Fibroblast of skin of scalp (primary cell): Measurements from ENCODE around the gene CHD2. TPM values are rescaled to one million over a fixed set of nuclear protein-coding genes. Genes with fewer than 3 reads are reported as not detected.
A peak's percentile ranks its signal among the peaks of the same experiment; 100 is the strongest.
"Not testable (repeated sequence)": the region's sequence is repeated elsewhere in the genome, so short reads cannot be mapped to it uniquely, and the experiment has no call there.

Source experiments
- DNase-seq: peaks from one replicate; pipeline ENCODE4 v3.0.0-alpha.2; 2013
- polyA plus RNA-seq, 2 experiments: library from polyadenylated mRNA; unstranded; fragments of 120-200 nt; gene quantifications; one replicate each; pipeline ENCODE4 v1.2.1, GENCODE V29; 2013; ENCODE audit not compliant: insufficient read length in 2 of 2

Gene CHD2
- polyA plus RNA-seq (2013, experiment 1 of 2; ENCODE audit: insufficient read length) = 46.6 TPM
- polyA plus RNA-seq (2013, experiment 2 of 2; ENCODE audit: insufficient read length) = 54.5 TPM

DNA sequence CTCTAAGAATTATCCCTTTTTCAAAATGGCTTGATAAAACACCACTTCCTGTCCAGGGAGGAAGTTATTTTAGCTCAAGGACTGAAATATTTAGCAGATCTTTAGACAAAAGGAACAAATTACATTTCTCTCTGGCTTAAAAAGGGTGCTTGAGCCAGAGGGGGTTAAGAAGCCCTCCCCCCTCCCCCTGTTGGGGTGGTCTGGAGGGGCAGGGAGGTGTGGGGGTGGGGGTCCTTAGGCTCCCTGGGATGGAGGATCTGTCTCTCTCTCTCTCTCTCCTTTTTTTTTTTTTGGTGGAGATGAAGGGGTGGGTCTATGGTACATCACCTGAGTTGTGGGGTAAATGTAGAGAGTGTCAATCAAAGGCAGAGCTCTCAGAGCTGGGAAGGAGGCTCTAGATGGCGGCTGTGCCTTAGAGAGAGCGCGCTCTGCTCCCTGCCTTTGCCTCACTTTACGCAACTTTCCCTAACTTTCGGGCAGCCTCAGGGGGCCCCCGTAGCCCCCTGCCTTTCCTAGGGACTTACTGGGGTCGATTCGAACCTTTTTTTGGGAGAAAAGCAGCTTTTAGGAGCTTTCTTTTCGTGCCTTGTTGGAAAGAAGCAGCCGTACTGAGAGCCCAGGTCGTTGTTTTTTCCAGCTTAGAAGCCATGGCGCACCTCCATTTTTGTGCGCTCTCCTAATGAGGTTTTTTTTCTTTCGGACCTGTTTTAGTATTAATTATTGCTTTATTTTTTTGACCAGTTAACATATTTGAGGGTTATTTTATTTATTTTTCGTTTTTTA, at the start of gene CHD2:
Gene CHD2 (plus strand): TSS at position 377 of the 783 bp plus-strand sequence. CDS start 914 bp downstream, outside the sequence.
- DNase-seq = peak; percentile 84

DNA sequence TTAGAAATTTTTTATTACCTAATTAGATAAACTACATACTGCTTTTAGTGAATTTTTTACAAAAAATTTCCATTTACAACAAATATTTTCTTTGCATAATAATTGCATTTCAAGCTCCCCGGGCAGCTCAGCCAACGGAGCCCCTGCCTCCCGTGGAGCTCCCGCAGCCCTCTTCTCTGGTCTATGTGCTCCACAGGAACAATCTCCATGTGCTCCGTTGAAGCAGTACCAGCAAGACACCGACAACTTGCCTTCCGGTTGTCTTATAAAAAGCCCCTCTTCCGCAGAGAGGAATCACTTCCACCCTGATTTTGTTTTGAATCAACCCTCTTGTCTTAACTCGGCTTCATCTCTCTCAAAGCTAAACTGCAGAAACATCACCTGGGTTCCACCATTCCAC, 46.9 kb upstream of the CHD2 start:
- DNase-seq = no peak

DNA sequence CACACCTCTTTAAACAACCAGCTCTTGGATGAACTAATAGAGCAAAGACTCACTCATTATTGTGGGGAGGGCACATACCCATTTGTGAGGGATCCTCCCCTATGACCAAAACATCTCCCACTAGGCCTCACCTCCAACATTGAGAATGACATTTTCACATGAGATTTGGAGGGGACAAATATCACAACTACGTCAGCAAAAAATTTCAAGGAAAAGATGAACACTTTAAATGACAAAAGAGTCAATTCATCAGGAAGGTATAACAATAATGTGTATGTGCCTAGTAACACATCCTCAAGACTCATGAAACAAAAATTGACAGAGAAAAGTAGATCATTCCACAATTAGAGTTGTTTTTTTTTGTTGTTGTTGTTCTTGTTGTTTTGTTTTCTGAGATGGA, 38.4 kb upstream of the CHD2 start:
- DNase-seq = no peak

DNA sequence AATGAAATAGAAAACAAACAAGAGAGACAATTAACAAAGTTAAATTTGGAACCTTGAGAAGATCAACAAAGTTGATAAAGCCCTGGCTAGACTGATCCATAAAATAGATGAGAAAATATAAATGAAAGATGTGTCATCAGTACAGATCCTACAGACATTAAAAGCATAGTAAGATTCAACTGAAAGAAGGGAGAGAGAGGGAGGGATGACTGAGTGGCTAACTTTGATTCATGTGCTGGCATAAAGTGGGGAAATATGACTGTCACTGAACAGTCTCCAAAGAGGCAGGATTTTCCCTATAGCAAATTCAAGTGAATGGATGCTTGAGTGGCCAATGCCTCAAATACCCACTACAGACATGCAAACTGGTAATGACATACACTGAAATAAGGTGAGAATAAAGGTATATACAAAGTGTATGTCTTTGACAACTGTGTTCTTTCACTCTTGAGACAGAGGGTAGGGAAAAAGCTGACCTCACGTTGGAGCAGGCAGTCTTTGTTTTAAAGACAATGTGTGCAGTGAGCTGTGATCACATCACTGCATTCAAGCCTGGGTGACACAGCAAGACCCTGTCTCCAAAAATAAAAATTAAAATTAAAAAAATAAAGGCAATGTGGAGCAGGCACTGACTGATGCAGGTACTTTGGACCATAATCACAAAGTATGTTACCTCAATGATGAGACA, 35.9 kb upstream of the CHD2 start:
- no peak for DNase-seq

DNA sequence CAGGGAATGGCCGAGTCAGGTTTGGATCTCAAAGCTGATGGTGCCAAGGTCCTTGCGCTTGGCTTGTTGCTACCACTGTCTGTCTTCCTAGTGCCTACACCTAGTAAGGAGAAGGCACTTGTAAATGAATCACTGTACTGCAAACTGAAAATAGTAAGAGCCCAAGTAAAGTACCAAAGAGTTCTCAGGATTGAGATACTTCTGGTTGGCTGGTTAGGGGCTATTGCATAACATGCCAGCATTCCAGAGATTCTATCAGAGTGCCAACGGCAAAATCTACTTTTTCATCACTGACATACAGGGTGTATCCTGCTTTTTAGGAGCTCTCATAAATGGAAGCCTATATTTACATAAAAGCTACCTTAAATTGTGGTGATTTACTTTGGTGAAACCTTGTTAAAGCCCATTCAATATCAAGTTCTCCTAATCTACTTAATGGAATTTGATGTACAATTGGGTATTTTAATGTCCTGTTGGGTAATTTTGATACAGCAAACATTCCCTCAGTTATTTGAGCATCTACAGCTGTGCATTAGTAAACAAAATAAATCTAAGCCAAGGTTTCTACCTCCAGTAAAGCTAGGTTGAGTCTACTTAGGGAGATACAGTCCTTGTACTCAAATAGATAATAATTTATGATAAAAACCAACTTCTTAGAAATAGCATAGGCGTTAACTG, 30.7 kb upstream of the CHD2 start:
- peak; percentile 56 for DNase-seq

DNA sequence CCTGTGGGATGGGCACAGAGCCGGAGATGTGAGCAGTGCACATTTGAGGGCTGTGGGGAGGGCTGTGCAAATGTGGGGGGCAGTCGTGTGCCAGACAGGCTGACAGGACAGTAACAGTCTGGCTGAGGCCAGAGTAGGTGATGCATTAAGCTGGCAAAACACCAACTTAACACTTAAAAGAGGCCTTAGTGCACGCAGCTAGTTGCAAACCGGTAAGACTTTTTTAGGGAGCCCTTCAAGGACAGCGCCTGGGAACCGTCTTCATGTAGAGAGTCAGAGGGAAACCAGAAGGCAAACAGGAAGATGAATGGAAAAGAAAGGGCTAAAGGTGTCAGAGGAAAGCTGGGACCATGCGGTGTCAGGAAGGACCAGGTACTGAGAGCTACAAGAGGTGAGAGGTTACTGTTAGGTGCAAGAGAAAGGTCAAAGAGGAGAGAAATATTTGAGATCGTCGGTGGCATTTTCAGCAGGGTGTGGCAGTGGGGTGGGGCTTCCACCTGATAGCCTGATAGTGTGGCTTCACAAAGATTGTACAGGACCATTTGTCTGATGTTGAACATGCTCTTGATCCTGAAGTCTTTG, 30.0 kb upstream of the CHD2 start:
- DNase-seq = no peak

DNA sequence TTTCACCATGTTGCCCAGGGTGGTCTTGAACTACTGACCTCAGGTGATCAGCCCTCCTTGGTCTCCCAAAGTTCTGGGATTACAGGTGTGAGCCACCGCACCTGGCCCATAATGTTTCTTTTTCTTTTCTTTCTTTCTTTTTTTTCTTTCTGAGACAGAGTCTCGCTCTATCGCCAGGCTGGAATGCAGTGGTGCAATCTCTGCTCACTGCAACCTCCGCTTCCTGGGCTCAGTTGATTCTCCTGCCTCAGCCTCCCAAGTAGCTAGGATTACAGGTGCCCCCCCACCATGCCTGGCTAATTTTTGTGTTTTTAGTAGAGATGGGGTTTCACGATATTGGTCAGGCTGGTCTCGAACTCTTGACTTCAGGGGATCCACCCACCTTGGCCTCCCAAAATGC, 27.2 kb upstream of the CHD2 start:
- DNase-seq = not testable (repeated sequence)

- DNase-seq = no peak
Measured at GRCh38 chr15:92877000-92877399, 23.1 kb upstream of the CHD2 start.

GRCh38 chr15:92877416-92877815, 22.7 kb upstream of the CHD2 start:
- no peak for DNase-seq

- DNase-seq = no peak
Measured at GRCh38 chr15:92878593-92879053, 21.5 kb upstream of the CHD2 start.

- DNase-seq = no peak
Measured at GRCh38 chr15:92879949-92880725, 20.0 kb upstream of the CHD2 start.

DNA sequence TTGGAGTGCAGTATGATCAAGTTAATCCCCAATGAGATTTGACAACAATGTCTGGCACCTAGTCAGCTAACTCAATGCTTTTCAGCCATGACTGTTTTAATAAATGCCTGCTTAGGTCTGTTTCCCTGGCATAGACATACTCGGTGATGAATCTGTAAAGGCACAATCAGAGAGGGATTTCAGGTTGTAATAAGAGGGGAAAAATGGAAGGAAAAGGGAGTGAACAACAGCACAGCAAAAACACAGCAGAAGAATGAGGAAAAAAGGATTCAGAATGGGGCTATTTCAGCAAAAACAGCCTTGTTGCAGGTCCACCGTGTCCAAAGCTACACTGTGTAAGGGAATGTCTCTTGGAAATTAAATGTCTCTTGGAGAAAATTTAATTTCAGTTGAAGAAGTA, 19.3 kb upstream of the CHD2 start:
- no peak for DNase-seq

DNA sequence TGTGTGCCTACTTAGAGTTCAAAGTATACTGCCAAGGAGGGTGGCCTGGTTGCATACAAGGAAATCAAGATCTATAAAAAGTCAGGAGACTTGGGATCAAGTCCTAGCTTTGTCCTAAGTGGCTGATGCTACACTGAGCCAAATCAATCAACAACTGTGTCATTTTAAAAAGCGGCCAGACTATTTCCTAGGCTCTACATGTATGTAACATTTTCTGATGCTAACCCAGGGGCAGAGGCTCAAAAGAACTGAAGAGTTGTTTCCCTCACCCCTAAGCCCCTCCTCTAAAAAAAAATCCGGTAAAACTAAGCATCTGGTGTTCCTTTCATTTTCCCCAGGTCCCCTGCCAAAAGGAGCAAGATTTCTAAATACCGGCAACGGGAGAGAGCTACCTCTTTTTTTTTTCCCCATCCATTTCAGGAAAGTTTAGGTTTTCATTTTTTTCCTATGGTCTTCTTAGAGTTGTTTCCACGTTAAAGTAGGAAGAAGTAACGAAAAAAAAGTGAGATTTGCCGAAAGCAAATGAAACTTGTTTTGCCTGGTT, 18.8 kb upstream of the CHD2 start:
- peak; percentile 13 for DNase-seq

GRCh38 chr15:92881802-92882696, 18.1 kb upstream of the CHD2 start:
- peak; percentile 100 for DNase-seq

DNA sequence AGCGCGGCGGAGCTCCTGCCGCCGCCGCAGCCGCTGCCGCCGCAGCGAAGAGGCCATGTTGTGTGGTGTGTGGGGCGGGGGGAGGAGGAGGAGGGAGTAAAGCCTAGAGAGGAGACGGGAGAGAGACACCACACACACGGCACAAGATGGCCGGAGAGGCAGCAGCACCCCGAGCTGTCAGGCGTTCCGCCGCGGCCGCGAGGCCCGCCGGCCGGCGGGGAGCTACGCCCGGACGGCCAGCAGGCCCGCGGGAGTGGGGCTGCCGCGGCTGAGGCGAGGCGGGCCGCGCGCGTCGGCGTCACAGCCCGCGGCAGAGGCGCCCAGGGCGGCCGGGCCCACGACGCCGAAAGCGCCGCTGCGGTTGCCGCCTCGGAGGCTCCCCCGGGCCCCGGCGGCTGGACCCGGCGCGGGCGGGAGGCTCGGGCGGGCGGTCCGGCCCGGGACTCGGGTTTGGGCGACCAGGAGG, 17.4 kb upstream of the CHD2 start:
- no peak for DNase-seq

DNA sequence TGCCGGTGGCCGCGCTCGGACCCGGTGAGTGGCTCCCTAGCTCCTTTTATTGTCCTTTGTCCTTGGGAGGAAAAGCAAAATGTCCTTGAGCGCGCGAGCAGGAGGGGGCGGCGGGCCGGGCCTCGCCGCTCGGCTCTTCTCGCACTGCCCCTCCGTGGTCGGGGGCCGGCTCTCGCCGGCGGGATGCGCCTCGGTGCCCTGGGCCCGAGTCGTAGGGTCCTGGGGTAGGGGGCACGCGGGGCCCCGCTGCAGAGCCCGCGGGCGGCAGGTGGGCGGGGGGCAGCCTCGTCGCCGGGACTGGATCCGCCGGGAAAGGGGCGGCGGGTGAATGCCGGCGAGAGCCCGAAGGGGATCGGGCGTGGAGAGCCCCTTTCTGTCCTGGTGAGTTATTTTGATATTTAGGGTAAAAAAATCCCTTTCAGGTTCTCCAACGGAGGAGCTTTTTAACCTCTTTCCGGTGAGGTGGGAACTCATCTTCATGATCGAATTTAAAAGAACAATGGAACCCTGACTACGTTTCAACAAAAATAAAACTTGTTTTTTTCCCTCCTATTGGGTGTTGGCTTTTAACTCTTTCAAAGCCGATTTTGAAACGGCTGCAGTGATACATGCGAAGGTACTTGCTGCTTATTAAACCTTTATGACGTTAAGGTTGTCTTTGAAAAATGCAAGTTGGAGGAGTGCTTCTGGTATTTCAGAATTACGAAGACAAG, 16.8 kb upstream of the CHD2 start:
- peak; percentile 50 for DNase-seq

GRCh38 chr15:92883876-92884435, 16.2 kb upstream of the CHD2 start:
- no peak for DNase-seq

DNA sequence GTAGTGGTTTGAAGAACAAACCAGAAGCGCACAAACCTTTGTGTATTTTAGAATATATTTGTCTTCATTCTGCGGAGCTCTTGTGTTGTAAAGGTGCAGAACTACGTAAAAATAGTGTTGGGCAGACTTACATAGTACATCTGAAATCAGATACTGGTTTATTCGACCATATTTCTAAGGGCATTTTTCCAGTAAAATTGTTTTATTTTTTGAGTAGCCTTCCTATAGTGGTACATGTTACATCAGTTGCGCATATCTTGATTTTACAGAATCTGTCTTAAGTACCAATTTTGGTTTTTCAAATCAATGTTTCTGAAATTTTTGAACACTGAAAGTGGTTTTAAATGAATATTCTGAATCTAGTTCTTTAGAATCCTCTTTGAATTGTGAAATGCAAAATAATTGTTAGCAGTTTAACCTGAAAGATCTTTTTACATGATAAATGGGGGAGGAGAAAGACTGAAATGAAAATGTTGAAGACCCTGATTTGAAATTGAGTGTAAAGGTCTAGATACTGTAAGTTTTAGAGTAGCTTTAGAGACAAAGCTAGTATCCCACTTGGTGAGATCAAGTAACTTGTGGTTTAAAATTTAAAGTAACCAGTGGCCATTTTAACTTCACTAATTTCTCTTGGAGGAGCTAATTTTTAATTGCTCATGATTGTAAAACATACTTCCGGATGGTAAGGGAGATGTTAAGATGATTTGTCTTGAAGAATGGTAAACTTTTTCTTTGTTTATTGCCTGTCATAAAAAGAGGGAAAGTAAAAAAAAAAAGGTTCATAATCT, 15.5 kb upstream of the CHD2 start:
- DNase-seq = peak; percentile 27
